HUDEP-2 (cell line): ENCODE measurements around the gene SERPINB5.

Experiments used
- DNase-seq, 76 experiments: peaks; one replicate each; lab custom pipeline; 2025; ENCODE audit not compliant: unreplicated experiment in 76 of 76; lab: John Stamatoyannopoulos, UW

Gene SERPINB5, protein sequence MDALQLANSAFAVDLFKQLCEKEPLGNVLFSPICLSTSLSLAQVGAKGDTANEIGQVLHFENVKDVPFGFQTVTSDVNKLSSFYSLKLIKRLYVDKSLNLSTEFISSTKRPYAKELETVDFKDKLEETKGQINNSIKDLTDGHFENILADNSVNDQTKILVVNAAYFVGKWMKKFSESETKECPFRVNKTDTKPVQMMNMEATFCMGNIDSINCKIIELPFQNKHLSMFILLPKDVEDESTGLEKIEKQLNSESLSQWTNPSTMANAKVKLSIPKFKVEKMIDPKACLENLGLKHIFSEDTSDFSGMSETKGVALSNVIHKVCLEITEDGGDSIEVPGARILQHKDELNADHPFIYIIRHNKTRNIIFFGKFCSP

DNA sequence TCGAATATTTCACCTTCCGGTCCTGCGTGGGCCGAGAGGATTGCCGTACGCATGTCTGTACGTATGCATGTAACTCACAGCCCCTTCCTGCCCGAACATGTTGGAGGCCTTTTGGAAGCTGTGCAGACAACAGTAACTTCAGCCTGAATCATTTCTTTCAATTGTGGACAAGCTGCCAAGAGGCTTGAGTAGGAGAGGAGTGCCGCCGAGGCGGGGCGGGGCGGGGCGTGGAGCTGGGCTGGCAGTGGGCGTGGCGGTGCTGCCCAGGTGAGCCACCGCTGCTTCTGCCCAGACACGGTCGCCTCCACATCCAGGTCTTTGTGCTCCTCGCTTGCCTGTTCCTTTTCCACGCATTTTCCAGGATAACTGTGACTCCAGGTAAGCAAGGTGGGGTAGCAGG is at the start of gene SERPINB5:
TSS of gene SERPINB5 (plus strand) at position 291 of the 400 bp plus-strand sequence. CDS start 7,471 bp downstream, outside the sequence.
- DNase-seq, result no peak

DNA sequence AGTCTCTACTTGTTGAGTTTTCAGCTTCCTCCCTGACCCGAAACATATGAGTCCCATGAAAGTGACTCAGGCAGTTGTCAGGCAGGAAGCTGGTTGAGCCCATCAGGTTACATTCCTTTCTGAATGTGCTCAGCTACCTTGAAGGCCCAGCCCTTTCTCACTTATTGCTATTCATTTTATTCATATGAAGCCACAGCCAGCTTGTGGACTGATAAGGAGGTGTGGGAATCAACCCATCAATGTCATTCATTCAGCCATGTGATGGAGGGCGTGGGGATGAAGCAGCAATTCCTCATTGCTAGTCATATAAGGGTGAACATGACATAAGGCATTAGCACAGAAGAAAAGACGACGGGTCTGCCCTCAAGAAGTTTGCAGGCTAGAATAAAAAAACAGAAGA is 49.2 kb upstream of the SERPINB5 start:
- DNase-seq, result peak in 60 of 76 experiments; percentile 1 to 75 (median 27)

DNA sequence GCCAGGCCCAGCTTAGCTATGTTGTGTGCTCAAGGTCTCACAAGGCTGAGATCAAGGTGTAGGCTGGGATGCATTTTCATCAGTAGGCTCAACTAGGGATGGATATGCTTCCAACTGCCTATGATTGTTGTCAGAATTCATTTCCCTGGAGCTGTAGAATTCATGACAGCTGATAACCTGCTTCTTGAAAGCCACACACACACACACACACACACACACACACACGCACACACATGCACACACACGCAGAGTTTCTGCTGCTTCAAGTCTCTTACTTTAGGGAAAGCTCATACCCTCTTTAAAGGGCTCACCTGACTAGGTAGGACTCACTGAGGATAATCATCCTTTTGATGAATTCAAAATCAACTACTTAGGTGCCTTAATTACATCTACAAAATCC is 46.2 kb upstream of the SERPINB5 start:
- no peak for DNase-seq

DNA sequence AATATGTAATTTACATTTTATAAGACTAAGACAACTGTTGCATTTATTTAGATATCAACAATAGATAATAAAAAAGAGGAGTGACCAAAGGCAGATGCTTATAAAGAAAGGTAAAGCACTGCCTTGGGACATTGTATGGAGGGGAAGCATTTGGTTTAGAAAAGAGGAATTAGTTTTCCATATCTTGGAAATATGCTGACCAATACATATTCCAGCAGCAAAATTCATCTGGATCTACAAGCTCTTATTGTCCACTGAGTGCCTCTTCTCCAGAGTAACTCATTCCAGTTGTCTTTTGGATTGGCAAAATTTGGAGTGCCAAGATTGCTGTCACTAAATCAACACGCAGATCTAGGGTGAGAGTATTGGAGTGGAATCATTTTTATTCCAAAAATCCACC is 45.6 kb upstream of the SERPINB5 start:
- DNase-seq, result no peak

DNA sequence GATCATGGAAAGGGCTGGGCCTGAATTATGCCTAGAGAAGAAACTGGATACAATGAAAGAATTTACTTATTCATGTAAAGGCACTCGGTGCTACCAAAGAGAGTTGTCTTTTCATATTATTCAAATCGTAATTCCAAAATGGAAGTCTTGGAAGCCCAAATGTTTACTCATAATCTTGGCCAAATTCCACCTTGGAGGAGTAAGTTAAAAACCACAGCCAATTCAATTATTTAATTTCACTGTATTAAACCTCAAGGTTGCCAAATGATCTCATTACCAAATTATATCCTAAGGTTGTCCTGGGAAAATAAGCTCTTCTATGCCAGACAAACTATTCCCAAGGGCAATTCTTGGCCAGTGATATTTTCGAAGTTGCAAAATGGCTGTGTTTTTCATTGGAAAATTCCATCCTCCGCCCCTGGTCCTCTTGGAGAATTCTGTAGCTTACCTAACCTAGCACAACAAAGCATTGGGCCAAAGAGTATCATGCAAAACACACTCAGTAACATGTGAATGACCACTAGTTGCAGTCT is 43.4 kb upstream of the SERPINB5 start:
- no peak for DNase-seq

DNA sequence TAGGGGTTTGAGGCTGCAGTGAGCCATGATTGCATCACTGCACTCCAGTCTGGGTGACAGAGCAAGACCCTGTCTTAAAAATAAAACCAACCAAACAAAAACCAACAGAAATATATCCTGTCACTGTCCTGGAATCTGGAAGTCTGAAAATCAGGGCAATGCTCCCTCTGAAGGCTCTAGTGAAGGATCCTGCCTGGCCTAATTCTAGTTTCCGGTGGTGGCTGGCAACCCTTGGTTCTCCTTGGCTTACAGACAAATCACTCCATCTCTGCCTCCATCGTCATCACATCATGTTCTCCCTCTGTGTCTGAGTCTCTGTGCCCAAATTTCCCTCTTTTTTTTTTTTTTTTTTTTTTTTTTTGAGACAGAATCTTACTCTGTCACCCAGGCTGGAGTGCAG is 38.6 kb upstream of the SERPINB5 start:
- DNase-seq, result no peak

DNA sequence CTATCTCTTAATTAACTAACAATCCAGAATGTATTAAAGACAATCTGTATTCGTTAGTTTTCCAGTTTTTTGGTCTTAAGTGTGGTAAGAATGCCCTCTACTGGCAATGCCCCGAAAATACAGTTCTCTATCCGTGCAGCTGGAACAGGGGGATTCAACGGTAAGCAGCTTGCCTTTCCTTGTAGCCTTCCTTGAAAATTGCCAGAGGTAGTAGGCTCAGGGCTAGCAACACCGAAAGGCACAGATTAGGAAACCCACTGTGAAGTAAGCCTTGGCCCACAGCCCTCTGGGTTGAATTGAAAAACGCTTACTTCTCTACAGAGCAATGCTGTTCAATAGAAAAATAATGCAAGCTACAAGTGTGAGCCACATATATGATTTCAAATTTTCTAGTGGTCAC is 37.4 kb upstream of the SERPINB5 start:
- peak in 41 of 76 experiments; percentile 3 to 67 (median 25) for DNase-seq

DNA sequence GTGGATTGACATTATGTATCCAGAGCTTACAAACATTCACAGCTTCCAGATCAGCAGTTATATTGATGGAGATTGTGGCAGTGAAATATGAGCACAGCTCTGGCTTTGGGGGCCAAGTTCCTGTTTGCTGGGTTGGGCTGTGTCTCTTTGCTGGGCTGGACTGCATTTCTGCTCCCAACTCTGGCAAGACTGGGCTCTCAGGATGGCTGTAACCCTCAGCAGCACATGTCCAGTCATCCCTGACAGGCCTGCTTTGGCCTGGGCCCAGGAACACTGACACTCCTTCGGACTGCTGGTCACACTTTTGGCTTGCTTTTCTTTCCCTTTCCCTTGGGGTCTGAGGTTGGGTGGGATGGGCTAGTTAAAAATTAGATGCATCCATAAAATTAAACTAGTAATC is 36.5 kb upstream of the SERPINB5 start:
- peak in 1 of 76 experiments; percentile 15 for DNase-seq

DNA sequence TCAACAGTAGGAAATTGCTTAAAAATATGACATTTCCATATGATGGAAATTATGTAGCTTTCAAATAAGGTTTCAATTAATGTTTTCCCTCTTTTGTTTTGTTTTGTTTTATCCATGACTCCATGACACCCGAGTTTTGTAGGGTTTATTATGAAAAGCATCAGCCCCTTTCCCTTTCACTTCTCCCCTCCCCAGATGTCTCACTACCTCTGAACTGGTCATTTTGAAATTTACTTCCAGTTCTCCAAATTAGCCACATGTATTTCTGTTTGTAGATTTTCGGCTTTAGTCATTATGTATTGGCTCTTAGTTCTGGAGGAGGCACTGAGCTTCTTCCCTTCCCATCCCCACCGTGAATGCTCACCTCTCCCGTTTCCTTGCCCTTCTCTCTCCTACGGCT is 35.9 kb upstream of the SERPINB5 start:
- no peak for DNase-seq

DNA sequence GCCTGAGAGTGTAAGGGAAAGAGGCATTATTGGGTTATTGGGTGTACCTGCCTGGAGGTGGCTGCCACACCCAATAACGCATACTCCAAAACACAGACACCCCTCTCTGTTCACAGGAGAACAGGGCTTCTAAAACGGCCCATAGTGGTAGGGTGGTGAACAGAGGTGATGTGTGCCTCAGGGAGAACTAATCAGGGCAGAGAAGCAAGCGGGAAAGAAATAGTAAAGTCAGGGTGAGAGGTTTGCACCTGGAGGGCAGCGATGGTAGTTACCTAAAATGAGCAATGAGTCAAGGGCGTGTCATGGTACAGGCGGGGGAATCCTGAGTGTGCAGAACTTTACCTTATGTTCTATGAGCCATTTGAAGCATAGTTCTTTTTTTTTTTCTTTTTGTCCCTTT is 32.9 kb upstream of the SERPINB5 start:
- no peak for DNase-seq

DNA sequence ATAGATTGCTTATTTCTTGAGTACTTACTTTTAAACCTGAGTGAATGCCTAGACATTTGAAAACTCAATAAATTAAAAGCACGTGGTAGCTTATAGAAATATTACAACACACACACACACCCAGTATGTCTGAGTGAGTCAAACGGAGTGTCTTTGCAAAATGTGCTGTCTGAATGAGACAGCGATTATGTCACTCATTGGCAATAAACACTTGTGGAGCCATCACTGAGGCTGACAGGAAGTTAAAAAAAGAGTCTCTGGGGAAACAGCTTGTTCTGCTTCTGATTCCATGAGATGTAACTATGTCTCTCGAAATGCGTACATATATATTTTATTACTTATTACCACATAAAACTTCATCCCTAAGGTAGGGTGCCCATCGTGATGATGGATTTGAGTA is 32.2 kb upstream of the SERPINB5 start:
- no peak for DNase-seq

DNA sequence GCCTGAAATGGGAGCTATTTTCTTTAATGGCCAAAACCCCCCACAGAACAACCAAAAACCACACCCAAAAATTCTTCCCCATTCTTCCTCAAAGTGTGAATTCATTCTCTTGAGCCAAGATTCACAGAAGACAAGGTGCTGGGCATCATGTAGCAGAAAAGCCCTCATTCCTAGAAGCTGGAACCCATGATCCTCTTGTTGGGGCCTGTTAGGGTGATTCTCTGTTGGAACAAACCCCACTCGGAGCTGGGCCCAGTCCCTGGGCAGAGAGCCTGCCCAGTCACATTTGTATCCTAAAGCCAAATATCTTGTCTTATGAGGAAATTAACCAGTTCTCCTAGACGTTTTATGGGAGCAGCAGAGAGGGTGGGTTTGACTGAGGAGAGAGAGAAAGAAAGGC is 31.7 kb upstream of the SERPINB5 start:
- no peak for DNase-seq

DNA sequence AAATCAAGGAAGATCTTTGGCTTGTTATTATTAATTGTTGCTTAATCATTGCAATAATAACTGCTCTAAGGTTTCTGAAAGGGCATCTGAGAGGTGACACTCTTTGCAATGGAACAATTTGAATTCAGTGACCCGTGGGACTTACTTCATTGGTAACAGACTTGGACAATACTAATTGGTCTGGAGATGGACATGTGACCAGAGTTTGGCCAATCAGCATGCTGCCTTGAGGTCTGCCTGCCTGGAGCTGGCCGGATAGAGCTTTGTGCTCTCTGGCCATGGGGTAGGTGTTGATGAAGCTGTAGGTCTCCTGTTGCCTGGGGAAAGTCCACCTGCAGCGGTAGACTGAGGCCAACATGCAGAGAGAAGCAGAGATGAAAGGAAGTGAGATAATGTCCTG is 30.5 kb upstream of the SERPINB5 start:
- no peak for DNase-seq

DNA sequence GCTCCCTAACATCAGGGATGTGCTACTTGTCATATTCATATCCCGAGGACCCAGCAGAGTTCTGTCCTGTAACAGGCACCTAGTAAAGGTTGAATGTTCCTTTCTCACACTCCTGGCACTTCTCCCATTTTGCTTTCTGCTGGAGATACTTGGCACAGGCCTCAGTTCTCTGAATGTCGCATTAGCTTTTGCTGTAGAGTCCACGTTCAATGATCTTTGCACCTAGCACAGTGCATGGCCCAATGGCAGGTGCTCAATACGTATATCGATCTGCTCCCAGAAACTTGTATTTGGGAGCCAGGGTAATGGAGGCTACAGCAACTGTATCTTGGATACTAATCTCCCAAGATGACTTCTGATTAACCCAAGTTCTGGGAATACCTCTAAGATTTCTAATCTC is 29.7 kb upstream of the SERPINB5 start:
- no peak for DNase-seq

DNA sequence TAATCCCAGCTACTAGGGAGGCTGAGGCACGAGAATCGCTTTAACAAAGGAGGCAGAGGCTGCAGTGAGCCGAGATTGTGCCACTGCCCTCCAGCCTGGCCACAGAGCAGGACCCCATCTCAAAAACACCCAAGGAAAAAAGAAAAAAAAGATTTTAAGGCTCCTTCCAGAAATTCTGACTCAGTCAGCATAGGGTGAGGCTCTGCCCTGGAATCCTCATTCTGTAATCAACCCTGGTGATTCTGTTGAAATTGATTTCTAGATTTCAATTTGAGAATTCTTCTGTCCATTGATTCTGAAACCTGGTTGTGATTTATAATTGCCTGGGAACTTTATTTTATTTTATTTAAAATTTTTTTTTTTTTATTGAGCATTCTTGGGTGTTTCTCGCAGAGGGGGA is 27.3 kb upstream of the SERPINB5 start:
- DNase-seq, result no peak

DNA sequence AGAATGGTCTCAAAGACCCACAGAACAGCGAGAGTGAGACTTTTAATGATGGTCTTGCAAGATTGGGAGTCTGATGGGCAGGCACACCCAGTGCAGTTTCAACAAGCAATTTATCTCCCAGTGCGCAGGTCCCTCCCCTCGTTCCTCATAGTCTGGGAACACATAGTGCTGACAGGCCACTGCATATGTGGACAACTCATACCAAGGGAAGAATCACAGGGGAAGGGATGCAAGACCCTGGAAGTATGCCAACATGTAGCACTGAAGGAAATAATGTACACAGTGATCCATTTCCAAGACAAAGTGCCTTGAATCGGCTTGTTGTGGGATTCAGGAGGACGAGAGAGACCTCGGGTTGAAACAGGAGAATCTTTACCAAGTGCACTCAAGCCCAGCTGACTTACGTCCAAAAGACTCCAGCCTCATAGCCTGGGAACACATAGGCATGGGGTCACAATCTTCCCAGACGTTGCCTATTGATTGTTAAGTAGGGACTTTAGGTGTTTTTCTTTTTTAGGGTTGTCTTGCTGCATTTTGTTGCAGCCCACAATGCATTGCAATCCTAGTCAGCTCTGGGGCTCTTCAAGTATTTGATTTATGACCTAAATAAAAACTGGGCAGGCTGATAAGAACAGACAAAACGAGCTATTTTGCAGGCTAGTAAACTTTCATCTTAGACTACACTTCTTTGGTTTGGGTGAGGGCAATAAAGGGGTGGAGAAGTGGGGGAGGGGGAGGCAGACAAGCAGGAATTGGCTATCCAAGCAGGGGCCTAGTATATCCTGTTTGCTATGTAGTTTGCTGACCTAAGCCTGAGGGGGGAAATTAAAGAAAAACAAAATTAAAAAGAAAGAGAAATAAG is 24.7 kb upstream of the SERPINB5 start:
- peak in 23 of 76 experiments; percentile 0 to 43 (median 14) for DNase-seq

DNA sequence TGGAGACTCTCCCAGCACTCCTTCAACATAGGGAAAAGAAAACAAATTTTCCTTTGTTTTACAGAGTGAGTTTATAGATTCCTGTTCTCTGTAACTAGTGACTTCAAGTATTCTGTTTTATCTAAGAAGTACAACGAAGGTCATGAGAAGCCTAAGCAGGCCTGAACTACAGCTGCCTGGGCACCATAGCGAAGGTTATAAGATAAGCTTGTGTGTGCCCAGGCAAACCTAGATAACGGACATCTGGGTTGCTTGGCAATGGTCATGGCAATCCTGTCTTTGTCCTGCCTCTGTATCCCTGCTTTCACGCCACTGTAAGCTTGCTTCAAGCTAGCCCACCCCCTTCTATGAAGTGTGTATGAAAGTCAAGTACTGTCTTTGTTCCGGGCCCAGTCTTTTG is 24.0 kb upstream of the SERPINB5 start:
- peak in 50 of 76 experiments; percentile 0 to 71 (median 20) for DNase-seq

DNA sequence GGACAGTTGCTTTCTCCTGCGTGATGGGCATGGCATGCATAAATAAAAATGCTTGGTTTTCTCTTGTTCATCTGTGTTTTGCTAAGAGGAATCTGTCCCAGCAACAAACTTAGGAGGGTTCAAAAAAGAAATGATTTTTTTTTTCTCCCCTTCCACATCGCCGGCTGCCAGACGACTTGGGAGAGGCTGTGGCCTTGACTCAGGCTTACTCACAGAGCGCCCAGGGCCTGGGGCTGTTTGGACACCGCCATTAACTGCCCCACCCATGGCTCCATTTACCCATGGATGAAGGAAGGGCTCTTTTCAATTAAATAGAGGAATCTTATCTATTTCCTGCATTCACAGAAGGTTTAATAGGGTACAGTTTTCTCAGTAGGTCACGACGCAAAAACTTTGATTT is 22.3 kb upstream of the SERPINB5 start:
- DNase-seq, result no peak

DNA sequence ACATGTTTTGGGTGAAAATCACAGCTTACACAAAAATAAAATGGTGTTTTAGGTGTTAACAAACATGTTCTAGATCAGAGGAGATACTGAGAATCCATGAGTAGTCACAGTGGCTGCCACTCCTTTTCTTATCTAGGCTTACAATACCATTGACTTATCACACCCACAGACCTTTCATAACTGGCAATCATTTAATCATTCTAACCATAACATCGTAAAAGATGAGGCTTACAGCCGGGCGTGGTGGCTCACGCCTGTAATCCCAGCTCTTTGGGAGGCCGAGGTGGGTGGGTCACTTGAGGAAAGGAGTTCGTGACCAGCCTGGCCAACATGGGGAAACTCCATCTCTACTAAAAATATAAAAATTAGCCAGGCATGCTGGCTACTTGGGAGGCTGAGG is 18.8 kb upstream of the SERPINB5 start:
- DNase-seq, result peak in 13 of 76 experiments; percentile 5 to 59 (median 18)

DNA sequence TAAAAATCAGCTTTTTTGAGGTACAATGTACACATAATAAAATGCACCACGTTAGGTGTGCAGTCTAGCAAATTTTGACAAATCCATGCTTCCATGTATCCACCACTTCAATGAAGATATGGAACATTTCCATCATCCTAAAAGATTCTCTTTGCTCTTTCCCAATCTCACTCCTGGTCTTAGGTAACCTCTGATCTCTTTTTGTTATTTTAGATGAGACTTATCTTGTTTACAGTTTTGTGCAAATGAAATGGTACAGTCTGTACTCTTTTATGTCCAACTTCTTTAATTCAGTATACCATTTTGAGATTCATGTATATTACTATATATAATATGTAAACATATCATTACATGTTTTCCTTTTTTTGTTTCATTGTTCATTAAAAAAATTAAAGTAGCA is 16.3 kb upstream of the SERPINB5 start:
- no peak for DNase-seq

DNA sequence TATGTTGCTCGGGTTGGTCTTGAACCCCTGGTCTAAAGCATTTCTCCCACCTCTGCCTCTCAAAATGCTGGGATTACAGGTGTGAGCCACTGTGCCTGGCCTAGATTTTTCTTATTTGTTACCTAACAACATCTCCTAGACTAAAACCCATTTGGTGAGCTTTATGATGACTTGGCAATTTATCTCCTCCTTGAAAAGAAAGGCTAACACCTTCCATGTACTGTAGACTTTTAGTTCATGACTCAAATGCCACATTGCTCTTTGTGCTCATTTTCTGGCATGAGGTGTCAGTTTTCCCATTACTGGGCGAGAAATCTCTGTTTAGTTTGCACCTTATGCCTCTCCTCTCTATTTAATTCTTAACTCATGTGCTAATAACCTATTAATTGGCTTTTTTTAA is 12.3 kb upstream of the SERPINB5 start:
- DNase-seq, result no peak

DNA sequence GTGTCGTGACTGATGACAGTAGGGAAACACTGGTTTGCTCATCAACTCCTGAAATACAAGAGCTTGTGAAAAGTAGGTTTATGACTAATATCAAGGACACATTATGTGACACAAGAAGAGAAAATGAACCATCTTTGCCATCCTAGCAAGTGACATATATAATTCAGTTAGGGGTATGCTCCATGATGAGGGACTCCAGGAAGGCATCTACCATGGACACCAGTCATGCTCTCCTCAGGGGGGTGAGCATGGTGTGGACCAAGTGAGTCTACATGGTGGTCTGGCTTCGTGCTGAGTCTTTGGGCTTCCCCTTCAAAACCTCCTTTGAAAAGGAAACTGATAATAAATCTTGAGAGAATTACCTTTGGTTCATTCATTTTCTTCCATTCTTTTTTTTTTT is 11.7 kb upstream of the SERPINB5 start:
- no peak for DNase-seq
